ENCODE results near the gene TCF7. TPM values are rescaled to one million over a fixed set of nuclear protein-coding genes. Genes with fewer than 3 reads are reported as not detected.

The TCF7 gene
- total RNA-seq (2014; rRNA removed; shearing (Covaris generic)): 23.8 and 28.5 TPM in 2 replicates

GRCh38 chr5:134113902-134114875, at the start of gene TCF7:
Gene TCF7, plus strand, starts transcription at chr5:134114681. Its CDS starts 226 bp downstream, at chr5:134114907.
- peak; percentile 90 for DNase-seq (ENCODE audit: low spot score)

GRCh38 chr5:134069553-134069952, 44.9 kb upstream of the TCF7 start:
- no peak for DNase-seq (ENCODE audit: low spot score)

- peak; percentile 51 for DNase-seq (ENCODE audit: low spot score)
These were observed 43.5 kb upstream of the TCF7 start for GRCh38 chr5:134070725-134071613.

GRCh38 chr5:134071614-134072207, 42.8 kb upstream of the TCF7 start:
- DNase-seq (ENCODE audit: low spot score): no peak

- no peak for DNase-seq (ENCODE audit: low spot score)
These were observed 41.8 kb upstream of the TCF7 start for GRCh38 chr5:134072471-134073210.

GRCh38 chr5:134073404-134073803, 41.1 kb upstream of the TCF7 start:
- no peak for DNase-seq (ENCODE audit: low spot score)

GRCh38 chr5:134075102-134075501, 39.4 kb upstream of the TCF7 start:
- no peak for DNase-seq (ENCODE audit: low spot score)

GRCh38 chr5:134077926-134078580, 36.4 kb upstream of the TCF7 start:
- DNase-seq (ENCODE audit: low spot score): no peak

GRCh38 chr5:134079748-134080581, 34.5 kb upstream of the TCF7 start:
- no peak for DNase-seq (ENCODE audit: low spot score)

GRCh38 chr5:134082264-134082992, 32.1 kb upstream of the TCF7 start:
- DNase-seq (ENCODE audit: low spot score): no peak

GRCh38 chr5:134083517-134083916, 31.0 kb upstream of the TCF7 start:
- DNase-seq (ENCODE audit: low spot score): no peak

- no peak for DNase-seq (ENCODE audit: low spot score)
These were observed 30.4 kb upstream of the TCF7 start for GRCh38 chr5:134084022-134084565.

- DNase-seq (ENCODE audit: low spot score): no peak
These were observed 29.9 kb upstream of the TCF7 start for GRCh38 chr5:134084570-134084969.

- no peak for DNase-seq (ENCODE audit: low spot score)
These were observed 29.1 kb upstream of the TCF7 start for GRCh38 chr5:134085411-134085810.

- DNase-seq (ENCODE audit: low spot score): no peak
These were observed 28.1 kb upstream of the TCF7 start for GRCh38 chr5:134086225-134086942.

- DNase-seq (ENCODE audit: low spot score): no peak
These were observed 27.6 kb upstream of the TCF7 start for GRCh38 chr5:134086943-134087305.

GRCh38 chr5:134088291-134088690, 26.2 kb upstream of the TCF7 start:
- no peak for DNase-seq (ENCODE audit: low spot score)

- no peak for DNase-seq (ENCODE audit: low spot score)
These were observed 25.4 kb upstream of the TCF7 start for GRCh38 chr5:134088994-134089560.
